HepG2 (cell line): Measurements from ENCODE around the gene RASGRP1. TPM values are rescaled to one million over a fixed set of nuclear protein-coding genes. Genes with fewer than 3 reads are reported as not detected.

ENCODE experiments used
- ADNP ChIP-seq: sonication (generic); formaldehyde crosslinking; IDR thresholded peaks from 2 replicates; pipeline ENCODE4 v1.4.0; 2020; ENCODE audit warnings: missing genetic modification reagents
- CAMTA2 ChIP-seq: sonication (generic); formaldehyde crosslinking; IDR thresholded peaks from 2 replicates; pipeline ENCODE4 v1.4.0; 2020; ENCODE audit warnings: mild to moderate bottlenecking, missing genetic modification reagents, borderline replicate concordance
- KDM1A ChIP-seq: IDR thresholded peaks from 2 replicates; pipeline ENCODE4 v1.6.1; 2016; ENCODE audit warnings: missing compliant biosample characterization
- MAFF ChIP-seq: IDR thresholded peaks from 2 replicates; pipeline ENCODE4 v1.6.1; 2011; ENCODE audit warnings: low read depth, low read length, improper control_type of control experiment
- NFKBIZ ChIP-seq: IDR thresholded peaks from 2 replicates; pipeline ENCODE4 v1.6.1; 2018; ENCODE audit warnings: missing genetic modification reagents, missing compliant biosample characterization
- PRMT3 ChIP-seq: sonication (generic); formaldehyde crosslinking; IDR thresholded peaks from 2 replicates; pipeline ENCODE4 v1.8.1; 2022; ENCODE audit warnings: low read depth, mild to moderate bottlenecking, moderate library complexity, missing genetic modification reagents, borderline replicate concordance
- RORA ChIP-seq: sonication (generic); formaldehyde crosslinking; IDR thresholded peaks from 2 replicates; pipeline ENCODE4 v1.5.0; 2020; ENCODE audit warnings: mild to moderate bottlenecking, missing genetic modification reagents, moderate library complexity
- ZNF136 ChIP-seq: sonication (generic); formaldehyde crosslinking; IDR thresholded peaks from 2 replicates; pipeline ENCODE4 v1.8.1; 2022; ENCODE audit warnings: low read depth, mild to moderate bottlenecking, moderate library complexity, missing genetic modification reagents
- ZNF432 ChIP-seq: sonication (generic); formaldehyde crosslinking; IDR thresholded peaks from 2 replicates; pipeline ENCODE4 v1.5.0; 2020; ENCODE audit warnings: missing genetic modification reagents, mild to moderate bottlenecking, borderline replicate concordance
- polyA plus RNA-seq, 8 experiments: library from polyadenylated mRNA; depleted of rRNA in 3 of 8; stranded (reverse) in 7 of 8; unstranded in 1 of 8; fragments of >200 nt; fragmentation: Illumina TruSeq in 4 of 8; extraction: Trizol in 4 of 8; gene quantifications; 2 replicates each; pipeline versions ENCODE4 v1.2.1 to v1.2.3, GENCODE V29; 2011 to 2016; ENCODE audit warnings: low read depth in 4 of 8, missing spikeins in 1 of 8, mixed read lengths in 1 of 8; ENCODE audit not compliant: insufficient read depth in 1 of 8
- total RNA-seq, 5 experiments: library from RNA; depleted of rRNA; stranded (reverse); fragments of >200 nt; fragmentation: Illumina TruSeq; extraction: Trizol; gene quantifications; 2 replicates each; pipeline ENCODE4 v1.2.3, GENCODE V29; 2016; ENCODE audit warnings: low read depth in 1 of 5
- TF ChIP-seq, protein P1 (sequence below): sonication (generic); formaldehyde crosslinking; IDR thresholded peaks from 2 replicates; pipeline ENCODE4 v1.9.0; 2022; ENCODE audit warnings: missing genetic modification reagents, mild to moderate bottlenecking, borderline replicate concordance
- TF ChIP-seq, protein P2 (sequence below): sonication (generic); formaldehyde crosslinking; IDR thresholded peaks from 2 replicates; pipeline ENCODE4 v1.5.0; 2020; ENCODE audit warnings: mild to moderate bottlenecking, missing genetic modification reagents
- TF ChIP-seq, protein P3 (sequence below): sonication (generic); formaldehyde crosslinking; IDR thresholded peaks from 2 replicates; pipeline ENCODE4 v1.5.0; 2020; ENCODE audit warnings: mild to moderate bottlenecking, missing genetic modification reagents, borderline replicate concordance
- TF ChIP-seq, protein P4 (sequence below), 2 experiments: sonication (generic) in 1 of 2; formaldehyde crosslinking in 1 of 2; IDR thresholded peaks; 2 replicates each; pipeline versions ENCODE4 v1.6.1 to v1.9.0; 2014 to 2022; ENCODE audit warnings: antibody characterized with exemption in 1 of 2, borderline replicate concordance in 1 of 2, inconsistent platforms in 1 of 2, low read depth in 1 of 2, missing genetic modification reagents in 1 of 2

Gene RASGRP1
- total and polyA plus RNA-seq, 2 of the 13 experiments (the other 11 are each of a cell fraction or from before 2014, with no cell fraction given): 0.07 TPM; not detected in 1

DNA sequence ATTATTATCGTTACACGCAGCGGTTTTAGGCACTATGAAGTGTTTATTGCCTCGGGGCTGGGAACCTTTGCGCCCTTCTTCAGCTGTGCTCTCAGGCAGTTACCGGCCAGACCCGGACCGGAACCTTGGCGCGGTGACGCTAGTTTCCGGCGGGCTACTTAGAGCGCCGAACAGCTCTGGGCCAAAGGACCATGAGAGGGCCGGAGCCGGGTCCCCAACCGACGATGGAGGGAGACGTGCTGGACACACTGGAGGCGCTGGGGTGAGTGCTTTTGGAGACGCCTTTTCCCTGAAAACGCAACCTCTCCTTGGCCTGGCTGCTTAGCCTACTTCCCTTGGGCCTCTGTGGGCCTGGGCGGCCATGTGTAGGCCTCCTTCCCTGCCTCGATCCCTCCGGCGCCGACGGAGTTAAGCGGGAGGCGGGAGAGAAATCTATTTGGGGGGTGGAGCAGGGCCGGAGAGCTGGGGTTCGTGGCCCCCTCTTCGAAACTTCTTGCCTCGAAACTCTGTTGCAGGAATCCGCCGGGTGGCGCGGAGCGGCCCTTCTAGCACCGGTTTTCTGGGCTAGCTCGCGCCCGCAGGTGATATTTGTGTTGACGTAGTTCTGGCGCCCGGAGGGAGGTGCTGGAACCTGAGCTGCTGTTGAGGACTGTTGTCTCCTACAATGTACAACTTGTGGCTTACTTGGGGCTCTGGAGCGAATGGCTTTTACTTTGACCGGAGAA, 110.5 kb downstream of the RASGRP1 start, which contains the start of gene FAM98B (continued):
- TF ChIP-seq, protein P1, sequence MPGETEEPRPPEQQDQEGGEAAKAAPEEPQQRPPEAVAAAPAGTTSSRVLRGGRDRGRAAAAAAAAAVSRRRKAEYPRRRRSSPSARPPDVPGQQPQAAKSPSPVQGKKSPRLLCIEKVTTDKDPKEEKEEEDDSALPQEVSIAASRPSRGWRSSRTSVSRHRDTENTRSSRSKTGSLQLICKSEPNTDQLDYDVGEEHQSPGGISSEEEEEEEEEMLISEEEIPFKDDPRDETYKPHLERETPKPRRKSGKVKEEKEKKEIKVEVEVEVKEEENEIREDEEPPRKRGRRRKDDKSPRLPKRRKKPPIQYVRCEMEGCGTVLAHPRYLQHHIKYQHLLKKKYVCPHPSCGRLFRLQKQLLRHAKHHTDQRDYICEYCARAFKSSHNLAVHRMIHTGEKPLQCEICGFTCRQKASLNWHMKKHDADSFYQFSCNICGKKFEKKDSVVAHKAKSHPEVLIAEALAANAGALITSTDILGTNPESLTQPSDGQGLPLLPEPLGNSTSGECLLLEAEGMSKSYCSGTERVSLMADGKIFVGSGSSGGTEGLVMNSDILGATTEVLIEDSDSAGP (CRISPR knock-in tag): peak; percentile 89
- TF ChIP-seq PRMT3 (CRISPR knock-in tag) (no peak), NFKBIZ (CRISPR knock-in tag) (peak; percentile 87; the same call in 1 of the 2 replicates), RORA (CRISPR knock-in tag) (0 out of 2 replicates have a peak, but pooled peaks have one; percentile 49), ADNP (CRISPR knock-in tag) (0 out of 2 replicates have a peak, but pooled peaks have one; percentile 21), MAFF (no peak), CAMTA2 (CRISPR knock-in tag) (no peak), ZNF432 (CRISPR knock-in tag) (no peak), ZNF136 (peak; percentile 74; the same call in 1 of the 2 replicates), KDM1A (0 out of 2 replicates have a peak, but pooled peaks have one; percentile 54)
- TF ChIP-seq, protein P2, sequence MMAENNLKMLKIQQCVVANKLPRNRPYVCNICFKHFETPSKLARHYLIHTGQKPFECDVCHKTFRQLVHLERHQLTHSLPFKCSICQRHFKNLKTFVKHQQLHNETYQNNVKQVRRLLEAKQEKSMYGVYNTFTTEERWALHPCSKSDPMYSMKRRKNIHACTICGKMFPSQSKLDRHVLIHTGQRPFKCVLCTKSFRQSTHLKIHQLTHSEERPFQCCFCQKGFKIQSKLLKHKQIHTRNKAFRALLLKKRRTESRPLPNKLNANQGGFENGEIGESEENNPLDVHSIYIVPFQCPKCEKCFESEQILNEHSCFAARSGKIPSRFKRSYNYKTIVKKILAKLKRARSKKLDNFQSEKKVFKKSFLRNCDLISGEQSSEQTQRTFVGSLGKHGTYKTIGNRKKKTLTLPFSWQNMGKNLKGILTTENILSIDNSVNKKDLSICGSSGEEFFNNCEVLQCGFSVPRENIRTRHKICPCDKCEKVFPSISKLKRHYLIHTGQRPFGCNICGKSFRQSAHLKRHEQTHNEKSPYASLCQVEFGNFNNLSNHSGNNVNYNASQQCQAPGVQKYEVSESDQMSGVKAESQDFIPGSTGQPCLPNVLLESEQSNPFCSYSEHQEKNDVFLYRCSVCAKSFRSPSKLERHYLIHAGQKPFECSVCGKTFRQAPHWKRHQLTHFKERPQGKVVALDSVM: peak; percentile 39; the same call in 1 of the 2 replicates
- TF ChIP-seq, protein P3, sequence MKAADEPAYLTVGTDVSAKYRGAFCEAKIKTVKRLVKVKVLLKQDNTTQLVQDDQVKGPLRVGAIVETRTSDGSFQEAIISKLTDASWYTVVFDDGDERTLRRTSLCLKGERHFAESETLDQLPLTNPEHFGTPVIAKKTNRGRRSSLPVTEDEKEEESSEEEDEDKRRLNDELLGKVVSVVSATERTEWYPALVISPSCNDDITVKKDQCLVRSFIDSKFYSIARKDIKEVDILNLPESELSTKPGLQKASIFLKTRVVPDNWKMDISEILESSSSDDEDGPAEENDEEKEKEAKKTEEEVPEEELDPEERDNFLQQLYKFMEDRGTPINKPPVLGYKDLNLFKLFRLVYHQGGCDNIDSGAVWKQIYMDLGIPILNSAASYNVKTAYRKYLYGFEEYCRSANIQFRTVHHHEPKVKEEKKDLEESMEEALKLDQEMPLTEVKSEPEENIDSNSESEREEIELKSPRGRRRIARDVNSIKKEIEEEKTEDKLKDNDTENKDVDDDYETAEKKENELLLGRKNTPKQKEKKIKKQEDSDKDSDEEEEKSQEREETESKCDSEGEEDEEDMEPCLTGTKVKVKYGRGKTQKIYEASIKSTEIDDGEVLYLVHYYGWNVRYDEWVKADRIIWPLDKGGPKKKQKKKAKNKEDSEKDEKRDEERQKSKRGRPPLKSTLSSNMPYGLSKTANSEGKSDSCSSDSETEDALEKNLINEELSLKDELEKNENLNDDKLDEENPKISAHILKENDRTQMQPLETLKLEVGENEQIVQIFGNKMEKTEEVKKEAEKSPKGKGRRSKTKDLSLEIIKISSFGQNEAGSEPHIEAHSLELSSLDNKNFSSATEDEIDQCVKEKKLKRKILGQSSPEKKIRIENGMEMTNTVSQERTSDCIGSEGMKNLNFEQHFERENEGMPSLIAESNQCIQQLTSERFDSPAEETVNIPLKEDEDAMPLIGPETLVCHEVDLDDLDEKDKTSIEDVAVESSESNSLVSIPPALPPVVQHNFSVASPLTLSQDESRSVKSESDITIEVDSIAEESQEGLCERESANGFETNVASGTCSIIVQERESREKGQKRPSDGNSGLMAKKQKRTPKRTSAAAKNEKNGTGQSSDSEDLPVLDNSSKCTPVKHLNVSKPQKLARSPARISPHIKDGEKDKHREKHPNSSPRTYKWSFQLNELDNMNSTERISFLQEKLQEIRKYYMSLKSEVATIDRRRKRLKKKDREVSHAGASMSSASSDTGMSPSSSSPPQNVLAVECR (CRISPR knock-in tag): peak; percentile 77; the same call in 1 of the 2 replicates
- TF ChIP-seq, protein P4, sequence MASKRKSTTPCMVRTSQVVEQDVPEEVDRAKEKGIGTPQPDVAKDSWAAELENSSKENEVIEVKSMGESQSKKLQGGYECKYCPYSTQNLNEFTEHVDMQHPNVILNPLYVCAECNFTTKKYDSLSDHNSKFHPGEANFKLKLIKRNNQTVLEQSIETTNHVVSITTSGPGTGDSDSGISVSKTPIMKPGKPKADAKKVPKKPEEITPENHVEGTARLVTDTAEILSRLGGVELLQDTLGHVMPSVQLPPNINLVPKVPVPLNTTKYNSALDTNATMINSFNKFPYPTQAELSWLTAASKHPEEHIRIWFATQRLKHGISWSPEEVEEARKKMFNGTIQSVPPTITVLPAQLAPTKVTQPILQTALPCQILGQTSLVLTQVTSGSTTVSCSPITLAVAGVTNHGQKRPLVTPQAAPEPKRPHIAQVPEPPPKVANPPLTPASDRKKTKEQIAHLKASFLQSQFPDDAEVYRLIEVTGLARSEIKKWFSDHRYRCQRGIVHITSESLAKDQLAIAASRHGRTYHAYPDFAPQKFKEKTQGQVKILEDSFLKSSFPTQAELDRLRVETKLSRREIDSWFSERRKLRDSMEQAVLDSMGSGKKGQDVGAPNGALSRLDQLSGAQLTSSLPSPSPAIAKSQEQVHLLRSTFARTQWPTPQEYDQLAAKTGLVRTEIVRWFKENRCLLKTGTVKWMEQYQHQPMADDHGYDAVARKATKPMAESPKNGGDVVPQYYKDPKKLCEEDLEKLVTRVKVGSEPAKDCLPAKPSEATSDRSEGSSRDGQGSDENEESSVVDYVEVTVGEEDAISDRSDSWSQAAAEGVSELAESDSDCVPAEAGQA (IDR thresholded peaks at IDR 0.05; ENCODE audit: low read depth): 0 out of 2 replicates have a peak, but pooled peaks have one; percentile 27
- TF ChIP-seq, protein P4 (CRISPR knock-in tag; IDR thresholded peaks at IDR 0.05; ENCODE audit: borderline replicate concordance): peak; percentile 37; the same call in 1 of the 2 replicates
